Omental fat pad (tissue), 4 donors: ENCODE results near the gene PCSK1. TPM values are rescaled to one million over a fixed set of nuclear protein-coding genes. Genes with fewer than 3 reads are reported as not detected.

ENCODE experiments used
- ATAC-seq: fragments of 150-250 bp; one replicate; pipeline ENCODE4 v1.9.1; 2016; ENCODE audit warnings: mild to moderate bottlenecking, moderate library complexity; ENCODE audit not compliant: low FRiP score
- DNase-seq: peaks from one replicate; pipeline ENCODE4 v3.0.0-alpha.2; 2019; ENCODE audit warnings: low spot score
- CTCF ChIP-seq, 3 donors: fragments of 450-650 bp; IDR thresholded peaks; one replicate each; pipeline ENCODE4 v1.5.1; 2016 to 2017; ENCODE audit warnings: antibody characterized with exemption in 3 of 3, mild to moderate bottlenecking in 3 of 3, moderate library complexity in 2 of 3
- total RNA-seq, 4 donors: library from RNA; depleted of rRNA; stranded (reverse); fragments of >200 nt; gene quantifications; one replicate each; pipeline ENCODE4 v1.1.0, GENCODE V29; 2016

PCSK1 gene
- total RNA-seq, 4 donors from 2014 or later = 0.32 to 1.7 (median 0.92) TPM

- no peak for TF ChIP-seq CTCF (IDR thresholded peaks at IDR 0.05)
- DNase-seq = no peak
- ATAC-seq = no peak
These were observed 37.7 kb upstream of the PCSK1 start for GRCh38 chr5:96470785-96471184.

GRCh38 chr5:96468956-96469355 is 35.9 kb upstream of the PCSK1 start:
- TF ChIP-seq CTCF (IDR thresholded peaks at IDR 0.05) = no peak
- no peak for ATAC-seq
- no peak for DNase-seq

GRCh38 chr5:96463091-96463490 is 30.0 kb upstream of the PCSK1 start:
- DNase-seq (no peak), ATAC-seq (no peak)
- TF ChIP-seq CTCF (IDR thresholded peaks at IDR 0.05) = no peak

- TF ChIP-seq CTCF (IDR thresholded peaks at IDR 0.05) = no peak
- ATAC-seq = no peak
- no peak for DNase-seq
These were observed 26.5 kb upstream of the PCSK1 start for GRCh38 chr5:96459313-96460121.

GRCh38 chr5:96458176-96458575 is 25.1 kb upstream of the PCSK1 start:
- no peak for TF ChIP-seq CTCF (IDR thresholded peaks at IDR 0.05)
- DNase-seq (no peak), ATAC-seq (no peak)

- DNase-seq (no peak), ATAC-seq (no peak)
- no peak for TF ChIP-seq CTCF (IDR thresholded peaks at IDR 0.05)
These were observed 22.7 kb upstream of the PCSK1 start for GRCh38 chr5:96455789-96456188.

GRCh38 chr5:96453394-96453793 is 20.3 kb upstream of the PCSK1 start:
- TF ChIP-seq CTCF (IDR thresholded peaks at IDR 0.05) = no peak
- DNase-seq (no peak), ATAC-seq (no peak)
